ENCODE results near the gene LSM10.

DNA sequence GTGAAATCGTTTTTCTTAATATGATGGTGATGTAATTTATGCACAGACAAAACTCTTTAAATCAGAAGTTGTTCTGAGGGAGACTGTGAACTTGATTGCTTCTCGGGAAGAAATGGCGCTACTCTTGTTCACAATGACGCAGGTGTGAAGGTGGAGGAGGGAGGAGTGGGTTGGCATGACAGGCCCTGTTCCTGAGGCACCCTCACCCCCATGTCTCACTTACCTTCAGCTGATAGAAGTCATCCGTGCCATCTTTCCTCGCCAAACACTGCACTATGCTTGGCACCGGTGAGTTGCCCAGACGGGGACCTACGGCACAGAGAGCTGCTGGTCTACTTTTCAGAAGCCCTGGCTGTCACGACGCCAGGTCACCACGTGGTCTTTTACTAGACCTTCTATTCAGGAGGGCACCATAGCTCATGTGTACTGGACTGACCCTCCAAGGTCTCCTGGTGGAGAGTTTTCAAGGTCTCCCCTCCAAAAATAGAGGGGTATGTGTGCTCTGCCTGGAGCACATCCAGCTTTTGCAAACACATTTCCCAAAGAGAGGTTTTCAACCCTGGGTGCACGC is 39.1 kb downstream of the LSM10 start:
- TF ChIP-seq, protein P1, sequence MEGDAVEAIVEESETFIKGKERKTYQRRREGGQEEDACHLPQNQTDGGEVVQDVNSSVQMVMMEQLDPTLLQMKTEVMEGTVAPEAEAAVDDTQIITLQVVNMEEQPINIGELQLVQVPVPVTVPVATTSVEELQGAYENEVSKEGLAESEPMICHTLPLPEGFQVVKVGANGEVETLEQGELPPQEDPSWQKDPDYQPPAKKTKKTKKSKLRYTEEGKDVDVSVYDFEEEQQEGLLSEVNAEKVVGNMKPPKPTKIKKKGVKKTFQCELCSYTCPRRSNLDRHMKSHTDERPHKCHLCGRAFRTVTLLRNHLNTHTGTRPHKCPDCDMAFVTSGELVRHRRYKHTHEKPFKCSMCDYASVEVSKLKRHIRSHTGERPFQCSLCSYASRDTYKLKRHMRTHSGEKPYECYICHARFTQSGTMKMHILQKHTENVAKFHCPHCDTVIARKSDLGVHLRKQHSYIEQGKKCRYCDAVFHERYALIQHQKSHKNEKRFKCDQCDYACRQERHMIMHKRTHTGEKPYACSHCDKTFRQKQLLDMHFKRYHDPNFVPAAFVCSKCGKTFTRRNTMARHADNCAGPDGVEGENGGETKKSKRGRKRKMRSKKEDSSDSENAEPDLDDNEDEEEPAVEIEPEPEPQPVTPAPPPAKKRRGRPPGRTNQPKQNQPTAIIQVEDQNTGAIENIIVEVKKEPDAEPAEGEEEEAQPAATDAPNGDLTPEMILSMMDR (conservative IDR thresholded peaks at IDR 0.05; ENCODE audit: low read length) = no peak
- no peak for TF ChIP-seq EZH2phosphoT487 (IDR thresholded peaks at IDR 0.05; ENCODE audit: borderline replicate concordance)

Data from Loucy (cell line).